Loucy (cell line): Measurements from ENCODE around the gene NANOS3.

Experiments used
- CTCF ChIP-seq: fragments of 200-600 bp; sonication (generic); conservative IDR thresholded peaks from 2 replicates; pipeline ENCODE4 v1.5.1; 2014; ENCODE audit warnings: mild to moderate bottlenecking, antibody characterized with exemption, low read length
- EZH2phosphoT487 ChIP-seq: fragments of 200-600 bp; IDR thresholded peaks from 2 replicates; pipeline ENCODE4 v1.6.1; 2018; ENCODE audit warnings: antibody characterized with exemption, mild to moderate bottlenecking, moderate library complexity, borderline replicate concordance

GRCh38 chr19:13909430-13909829, 32.5 kb downstream of the NANOS3 start:
- no peak for TF ChIP-seq CTCF
- no peak for TF ChIP-seq EZH2phosphoT487
